Measurements from ENCODE around the gene IFNAR2.
A peak's percentile ranks its signal among the peaks of the same experiment; 100 is the strongest.
"Not testable (repeated sequence)": the region's sequence is repeated elsewhere in the genome, so short reads cannot be mapped to it uniquely, and the experiment has no call there.

The IFNAR2 gene

DNA sequence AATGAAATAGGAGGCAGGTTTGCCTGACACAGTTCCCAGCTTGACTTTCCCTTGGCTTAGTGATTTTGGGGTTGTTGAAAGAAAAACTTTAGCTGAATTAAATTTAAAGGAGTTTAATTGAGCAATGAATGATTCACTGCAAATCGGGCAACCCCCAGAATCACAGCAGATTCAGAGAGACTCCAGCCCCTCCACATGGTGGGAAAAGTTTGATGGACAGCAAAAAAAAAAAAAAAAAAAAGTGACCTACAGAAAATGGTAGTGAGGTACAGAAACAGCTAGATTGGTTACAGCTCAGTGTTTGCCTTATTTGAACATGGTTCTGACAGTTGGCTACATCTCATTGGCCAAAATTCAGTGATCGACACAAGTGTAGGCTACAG is 12.6 kb upstream of the IFNAR2 start:
- no peak for DNase-seq

DNA sequence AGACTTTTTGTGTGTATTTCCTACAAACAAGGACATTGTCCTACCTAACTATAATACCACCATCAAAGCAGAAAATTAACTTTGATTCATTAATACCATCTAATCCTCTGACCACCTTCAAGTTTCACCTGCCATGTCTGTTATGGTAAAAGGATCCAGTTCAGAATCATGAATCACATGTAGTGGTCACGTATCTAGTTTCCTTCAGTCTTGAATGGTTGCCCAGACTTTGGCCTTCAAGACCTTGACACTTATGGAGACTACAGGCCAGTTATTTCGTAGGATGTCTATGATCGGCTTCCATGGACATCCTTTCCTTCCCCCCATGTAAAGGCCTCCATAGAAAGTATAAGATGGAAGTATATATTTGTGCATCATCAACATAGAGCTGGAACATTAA is 10.4 kb upstream of the IFNAR2 start:
- no peak for DNase-seq

GRCh38 chr21:33219954-33220353 is 9.8 kb upstream of the IFNAR2 start:
- no peak for DNase-seq

GRCh38 chr21:33225376-33225775 is 4.4 kb upstream of the IFNAR2 start:
- not testable (repeated sequence) for DNase-seq

- DNase-seq: no peak
Measured at GRCh38 chr21:33228455-33228854, 1.3 kb upstream of the IFNAR2 start.

GRCh38 chr21:33229099-33229783 is 497 bp upstream of the IFNAR2 start:
- DNase-seq: no peak

- DNase-seq: peak; percentile 40
Measured at GRCh38 chr21:33230545-33231324, 997 bp downstream of the IFNAR2 start.

DNA sequence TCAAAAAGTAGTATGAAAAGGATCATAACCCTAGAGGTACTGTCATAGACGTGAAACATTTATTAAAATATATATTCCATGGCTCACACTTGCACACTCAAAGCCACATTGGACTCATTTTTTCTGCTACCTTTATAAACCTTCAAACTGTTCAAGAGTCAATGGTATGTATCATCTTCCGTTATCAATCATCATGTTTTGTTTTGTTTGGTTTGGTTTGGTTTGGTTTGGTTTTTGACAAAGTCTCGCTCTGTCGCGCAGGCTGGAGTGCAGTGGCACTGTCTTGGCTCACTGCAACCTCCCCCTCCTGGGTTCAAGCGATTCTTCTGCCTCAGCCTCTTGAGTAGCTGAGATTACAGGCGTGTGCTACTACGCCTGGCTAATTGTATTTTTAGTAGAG is 1.8 kb downstream of the IFNAR2 start:
- no peak for DNase-seq

DNA sequence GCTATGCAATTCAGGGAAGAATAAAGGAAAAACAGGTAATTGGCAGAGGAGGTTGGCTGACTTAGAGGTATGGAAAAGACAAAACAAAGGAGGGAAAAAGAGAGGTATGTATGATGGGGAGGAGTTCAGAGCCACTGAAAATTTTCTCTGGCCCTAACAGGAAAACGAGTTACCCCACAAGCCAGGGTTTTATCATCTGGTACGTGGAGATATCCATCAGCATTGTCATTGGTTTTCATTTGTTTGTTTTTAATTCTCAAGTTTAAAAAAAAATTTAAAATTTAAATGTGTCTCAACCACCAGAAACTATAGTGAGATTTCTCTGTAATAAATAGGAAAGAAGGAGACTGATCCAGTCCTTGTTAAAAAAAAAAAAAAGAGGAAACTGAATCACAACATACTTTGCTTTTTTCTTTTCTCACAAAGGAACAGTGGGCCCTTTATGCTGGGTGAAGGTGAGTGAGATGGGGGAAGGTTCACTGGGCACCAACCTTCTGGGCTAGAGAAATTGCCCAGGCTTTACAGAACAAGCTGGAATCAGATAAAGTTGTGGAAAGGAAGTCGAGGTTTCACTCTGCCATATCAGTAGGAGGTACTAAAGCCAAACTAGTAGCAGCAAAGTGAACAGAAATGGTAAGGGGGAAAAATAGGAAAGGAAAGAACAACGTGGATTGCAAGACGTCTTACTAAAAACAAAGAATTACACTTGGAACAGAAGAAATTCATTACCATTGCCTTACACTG is 2.7 kb downstream of the IFNAR2 start:
- no peak for DNase-seq

- no peak for DNase-seq
Measured at GRCh38 chr21:33234635-33235520, 5.1 kb downstream of the IFNAR2 start.

DNA sequence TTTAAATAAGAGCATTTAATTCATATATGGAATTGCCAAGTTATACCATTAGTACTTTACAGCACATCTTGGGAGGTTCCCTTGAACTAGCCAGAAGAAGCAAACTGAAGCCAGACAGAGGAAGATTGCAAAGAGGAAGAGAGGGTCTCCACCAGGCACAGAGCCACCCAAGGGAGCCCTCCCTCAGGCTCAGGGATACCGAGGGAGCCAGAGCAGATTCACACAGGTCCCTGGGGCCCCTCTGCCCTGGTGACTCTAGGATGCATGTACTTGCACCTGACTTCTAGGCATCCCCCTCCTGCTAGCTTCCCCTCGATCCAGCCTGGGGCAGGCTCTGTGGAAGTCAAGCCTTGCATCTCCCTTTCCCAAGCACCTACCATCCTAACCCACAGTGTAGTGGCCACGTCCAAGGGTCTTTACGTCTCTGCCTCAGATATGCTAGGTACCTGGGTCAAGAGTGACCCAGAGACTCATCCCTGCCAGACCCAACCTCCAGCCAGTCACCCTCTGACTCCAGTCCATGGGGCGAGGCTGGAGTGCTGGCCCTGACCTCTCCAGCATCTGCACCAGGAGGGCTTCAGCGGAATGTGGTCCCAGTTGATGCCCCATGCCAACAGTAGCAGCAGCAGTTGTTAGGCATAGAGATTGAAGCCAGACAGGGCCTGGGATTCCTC is 6.4 kb downstream of the IFNAR2 start:
- no peak for DNase-seq

- DNase-seq: no peak
Measured at GRCh38 chr21:33236766-33237165, 7.0 kb downstream of the IFNAR2 start.

GRCh38 chr21:33237486-33237885 is 7.7 kb downstream of the IFNAR2 start:
- peak; percentile 11 for DNase-seq

GRCh38 chr21:33238146-33238545 is 8.4 kb downstream of the IFNAR2 start:
- DNase-seq: no peak

GRCh38 chr21:33238565-33239255 is 9.0 kb downstream of the IFNAR2 start:
- DNase-seq: peak; percentile 51

GRCh38 chr21:33239559-33240127 is 9.9 kb downstream of the IFNAR2 start:
- not testable (repeated sequence) for DNase-seq

DNA sequence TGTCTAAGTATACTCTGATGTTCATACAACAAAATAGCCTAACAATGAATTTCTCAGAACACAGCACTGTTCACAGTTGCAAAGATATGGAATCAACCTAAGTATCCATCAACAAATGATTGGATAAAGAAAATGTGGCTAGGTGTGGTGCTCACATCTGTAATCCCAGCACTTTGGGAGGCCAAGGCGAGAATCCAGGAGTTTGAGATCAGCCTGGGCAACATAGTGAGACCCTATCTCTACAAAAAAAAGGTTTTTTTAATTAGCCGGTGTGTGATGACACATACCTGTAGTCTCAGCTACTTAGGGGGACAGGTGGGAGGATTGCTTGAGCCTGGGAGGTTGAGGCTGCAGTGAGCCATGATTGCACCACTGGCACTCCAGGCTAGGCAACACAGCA is 10.7 kb downstream of the IFNAR2 start:
- DNase-seq: no peak

- DNase-seq: no peak
Measured at GRCh38 chr21:33241846-33242245, 12.1 kb downstream of the IFNAR2 start.

GRCh38 chr21:33242846-33243245 is 13.1 kb downstream of the IFNAR2 start:
- not testable (repeated sequence) for DNase-seq

DNA sequence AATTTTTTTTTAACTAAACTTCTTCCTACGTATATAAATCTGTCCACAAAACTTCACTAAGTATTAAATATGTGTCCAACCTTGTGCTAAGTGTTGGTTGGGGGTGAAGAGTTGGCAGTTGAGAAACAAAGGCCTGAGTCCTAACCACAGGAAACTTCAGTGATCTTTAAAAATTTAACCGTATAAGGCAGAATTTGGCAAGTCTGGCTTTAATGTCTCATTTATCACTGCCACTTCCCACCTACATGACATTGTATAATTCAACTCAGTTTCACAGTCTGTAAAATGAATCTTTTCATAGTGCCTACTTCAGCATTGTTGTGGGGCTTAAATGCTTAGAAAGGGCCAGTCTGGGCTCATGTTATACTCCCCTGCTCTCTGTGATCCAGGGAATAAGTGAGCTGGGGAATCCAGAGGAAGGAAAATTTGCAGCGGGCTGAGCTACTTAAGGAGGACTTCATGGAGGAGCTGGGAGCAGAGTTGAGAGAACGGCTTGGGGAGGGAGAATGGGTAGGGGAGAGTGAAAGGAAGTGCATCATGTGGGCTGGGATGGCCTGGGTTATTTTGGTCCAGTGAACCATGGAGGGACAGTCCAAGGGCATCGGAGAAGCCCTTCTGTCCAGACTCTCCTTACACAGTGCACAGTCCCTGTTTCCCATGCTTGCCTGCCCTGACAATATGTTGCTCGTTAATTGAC is 14.5 kb downstream of the IFNAR2 start:
- peak; percentile 51 for DNase-seq

- peak; percentile 72 for DNase-seq
Measured at GRCh38 chr21:33244779-33245105, 15.0 kb downstream of the IFNAR2 start.
